Mesothelial cell of epicardium (in vitro differentiated cells): ENCODE data around the gene PHACTR3. TPM values are rescaled to one million over a fixed set of nuclear protein-coding genes. Genes with fewer than 3 reads are reported as not detected.
A peak's percentile ranks its signal among the peaks of the same experiment; 100 is the strongest.

ENCODE experiments used
- DNase-seq, 2 experiments: peaks; one replicate each; pipeline ENCODE4 v3.0.0; 2021; ENCODE audit warnings: low spot score in 2 of 2; ENCODE audit not compliant: unreplicated experiment in 2 of 2
- H3K27ac Mint-ChIP-seq: 2 replicates; pipeline ENCODE4 v1.8.0; 2021; ENCODE audit warnings: mixed read lengths
- H3K27me3 Mint-ChIP-seq: 2 replicates; pipeline ENCODE4 v1.8.0; 2021; ENCODE audit warnings: low read depth, mixed read lengths
- H3K36me3 Mint-ChIP-seq: 2 replicates; pipeline ENCODE4 v1.8.0; 2021; ENCODE audit warnings: mixed read lengths
- H3K4me1 Mint-ChIP-seq: 2 replicates; pipeline ENCODE4 v1.8.0; 2021; ENCODE audit warnings: mixed read lengths
- H3K4me3 Mint-ChIP-seq: 2 replicates; pipeline ENCODE4 v1.8.0; 2021; ENCODE audit warnings: mild to moderate bottlenecking, moderate library complexity, mixed read lengths
- H3K9me3 Mint-ChIP-seq: 2 replicates; pipeline ENCODE4 v1.8.0; 2021; ENCODE audit warnings: mixed read lengths
- total RNA-seq: library from RNA; stranded (reverse); gene quantifications from 3 replicates; pipeline ENCODE4 v1.2.1, GENCODE V29; 2021
- TF ChIP-seq, protein P1 (sequence below): fragments of 200-600 bp; sonication (generic); IDR thresholded peaks from one replicate; pipeline ENCODE4 v1.5.0; 2021; ENCODE audit warnings: antibody characterized with exemption; ENCODE audit not compliant: unreplicated experiment

Gene PHACTR3
- total RNA-seq, 1 donor from 2014 or later: 0.16 TPM

DNA sequence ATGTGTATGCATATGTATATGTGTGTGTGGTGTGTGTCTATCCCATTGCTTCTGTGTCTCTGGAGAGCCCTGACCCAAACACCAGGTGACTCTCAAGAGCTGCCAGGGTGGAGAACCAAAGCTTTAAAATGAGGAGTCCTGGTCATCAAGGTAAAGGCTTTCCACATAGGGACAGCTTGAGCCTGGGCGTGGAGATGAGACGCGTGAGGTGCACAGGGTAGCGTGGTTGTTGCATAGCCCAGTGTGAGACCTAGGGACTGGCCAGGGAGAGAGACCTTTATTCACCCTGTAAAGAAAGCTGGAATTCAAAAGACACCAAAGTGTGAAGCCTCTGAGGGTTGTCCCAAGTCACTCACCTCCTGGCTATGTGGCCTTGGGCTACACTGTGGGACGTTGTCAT, 180.0 kb downstream of the PHACTR3 start:
- no peaks in the 10 kb centered on the region for H3K9me3 Mint-ChIP-seq
- TF ChIP-seq, protein P1, sequence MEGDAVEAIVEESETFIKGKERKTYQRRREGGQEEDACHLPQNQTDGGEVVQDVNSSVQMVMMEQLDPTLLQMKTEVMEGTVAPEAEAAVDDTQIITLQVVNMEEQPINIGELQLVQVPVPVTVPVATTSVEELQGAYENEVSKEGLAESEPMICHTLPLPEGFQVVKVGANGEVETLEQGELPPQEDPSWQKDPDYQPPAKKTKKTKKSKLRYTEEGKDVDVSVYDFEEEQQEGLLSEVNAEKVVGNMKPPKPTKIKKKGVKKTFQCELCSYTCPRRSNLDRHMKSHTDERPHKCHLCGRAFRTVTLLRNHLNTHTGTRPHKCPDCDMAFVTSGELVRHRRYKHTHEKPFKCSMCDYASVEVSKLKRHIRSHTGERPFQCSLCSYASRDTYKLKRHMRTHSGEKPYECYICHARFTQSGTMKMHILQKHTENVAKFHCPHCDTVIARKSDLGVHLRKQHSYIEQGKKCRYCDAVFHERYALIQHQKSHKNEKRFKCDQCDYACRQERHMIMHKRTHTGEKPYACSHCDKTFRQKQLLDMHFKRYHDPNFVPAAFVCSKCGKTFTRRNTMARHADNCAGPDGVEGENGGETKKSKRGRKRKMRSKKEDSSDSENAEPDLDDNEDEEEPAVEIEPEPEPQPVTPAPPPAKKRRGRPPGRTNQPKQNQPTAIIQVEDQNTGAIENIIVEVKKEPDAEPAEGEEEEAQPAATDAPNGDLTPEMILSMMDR: no peak
- no peak overlapping the region for H3K27ac Mint-ChIP-seq
- no peaks in the 10 kb centered on the region for H3K36me3 Mint-ChIP-seq
- H3K4me1 Mint-ChIP-seq: no peaks in the 10 kb centered on the region
- H3K27me3 Mint-ChIP-seq: peaks cover 43% of the 10 kb centered on the region
- peak in 1 of 2 experiments; percentile 22 for DNase-seq
- H3K4me3 Mint-ChIP-seq: no peak overlapping the region

DNA sequence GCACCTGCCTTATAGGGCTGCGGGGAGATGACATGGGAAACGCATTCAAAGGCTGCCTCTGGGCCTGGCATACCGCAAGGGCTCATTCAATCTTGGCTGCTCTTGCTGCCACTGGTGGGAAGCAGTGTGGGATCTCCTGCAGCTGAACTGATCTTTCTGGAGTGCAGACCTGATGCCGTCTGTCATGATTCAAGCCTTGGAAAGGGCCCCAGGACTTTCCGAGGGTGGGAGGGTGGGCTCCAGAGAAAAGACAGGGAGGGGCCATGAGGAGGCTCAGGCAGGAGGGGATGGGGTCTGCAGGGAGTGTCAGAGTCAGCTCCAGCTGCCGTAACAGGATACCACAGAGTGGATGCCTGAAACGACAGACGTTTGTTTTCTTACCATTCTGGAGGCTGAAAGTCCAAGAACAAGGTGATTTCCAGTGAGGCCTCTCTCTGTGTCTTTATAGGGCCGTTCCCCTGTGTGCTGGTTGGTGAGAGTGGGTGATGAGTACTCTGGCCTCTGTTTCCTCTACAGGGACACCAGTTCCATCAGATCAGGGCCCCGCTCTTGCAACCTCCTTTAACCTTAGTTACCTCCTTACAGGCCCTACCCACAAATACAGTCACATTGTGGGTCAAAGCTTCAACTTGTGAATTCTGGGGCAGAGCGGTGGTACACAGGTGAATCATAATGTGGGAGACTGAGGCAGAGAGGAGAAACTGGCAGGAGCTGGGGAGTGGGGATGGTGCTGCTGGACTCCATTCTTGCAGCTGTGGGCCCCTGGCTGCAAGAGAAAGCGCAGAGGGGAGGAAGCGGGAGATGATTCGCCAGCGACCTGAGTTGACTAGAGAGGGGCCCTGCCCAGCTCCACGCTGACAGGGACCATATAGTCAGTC, 180.7 kb downstream of the PHACTR3 start:
- H3K4me3 Mint-ChIP-seq: no peak overlapping the region
- no peak overlapping the region for H3K27ac Mint-ChIP-seq
- H3K9me3 Mint-ChIP-seq: no peaks in the 10 kb centered on the region

DNA sequence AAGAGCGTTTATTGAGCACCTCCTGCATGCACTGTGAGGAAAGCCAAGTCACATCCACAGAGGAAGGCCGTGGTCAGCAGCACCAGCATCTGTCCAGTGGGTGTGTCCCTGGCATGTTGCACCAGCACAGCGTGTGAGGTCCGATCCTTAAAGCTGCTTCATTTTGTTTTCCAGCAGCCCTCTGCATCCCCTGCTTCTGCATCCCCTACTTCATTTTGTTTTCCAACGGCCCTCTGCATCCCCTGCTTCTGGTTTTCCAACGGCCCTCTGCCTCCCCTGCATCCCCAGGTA, 181.3 kb downstream of the PHACTR3 start:
- no peak overlapping the region for H3K4me3 Mint-ChIP-seq
- no peak overlapping the region for H3K27ac Mint-ChIP-seq
- peaks cover 55% of the 10 kb centered on the region for H3K27me3 Mint-ChIP-seq
- TF ChIP-seq, protein P1: no peak
- no peaks in the 10 kb centered on the region for H3K4me1 Mint-ChIP-seq
- peak in 1 of 2 experiments; percentile 25 for DNase-seq
- no peaks in the 10 kb centered on the region for H3K9me3 Mint-ChIP-seq
- H3K36me3 Mint-ChIP-seq: no peaks in the 10 kb centered on the region

More for the DNA sequence above, 180.7 kb downstream of the PHACTR3 start:
- TF ChIP-seq, protein P1: no peak
- DNase-seq: peak in 1 of 2 experiments; percentile 25
- H3K36me3 Mint-ChIP-seq: no peaks in the 10 kb centered on the region
- H3K27me3 Mint-ChIP-seq: peaks cover 49% of the 10 kb centered on the region
- H3K4me1 Mint-ChIP-seq: no peaks in the 10 kb centered on the region

DNA sequence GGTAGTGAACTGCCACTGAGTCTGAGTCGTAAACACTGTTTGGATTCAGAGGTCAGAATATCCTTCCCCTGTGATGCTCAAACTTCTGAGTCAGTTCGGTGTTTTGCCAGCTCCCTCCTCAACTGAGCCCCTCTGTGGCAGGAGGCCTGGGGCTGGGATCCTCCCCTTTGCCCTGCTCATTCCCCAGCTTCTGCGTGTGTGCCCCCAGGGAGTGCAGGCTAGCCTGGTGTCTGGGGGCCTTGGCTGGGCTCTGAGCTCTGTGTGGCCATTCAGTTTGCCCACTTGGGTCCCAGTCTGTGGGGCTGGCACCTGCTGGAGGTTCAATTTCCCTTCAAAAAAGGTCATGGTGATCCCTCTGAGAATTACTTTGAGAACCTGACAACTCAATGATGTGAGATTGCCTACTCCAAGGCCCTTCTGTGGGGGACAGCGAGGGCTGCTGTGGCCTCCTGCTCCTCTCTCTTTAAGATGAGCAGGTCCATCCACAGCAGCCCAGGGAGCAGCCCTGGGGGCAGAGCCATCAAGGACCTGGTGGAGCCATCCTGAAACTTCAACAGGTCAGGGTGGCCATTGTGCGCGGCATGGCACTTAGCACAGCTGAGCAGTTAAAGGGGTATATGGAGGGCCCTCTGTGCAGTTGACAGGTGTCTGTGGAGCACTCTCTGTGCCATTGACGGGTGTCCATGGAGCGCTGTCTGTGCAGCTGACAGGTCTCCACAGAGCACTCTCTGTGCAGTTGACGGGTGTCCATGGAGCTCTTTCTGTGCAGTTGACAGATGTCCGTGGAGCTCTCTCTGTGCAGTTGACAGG, 181.9 kb downstream of the PHACTR3 start:
- TF ChIP-seq, protein P1: no peak
- Mint-ChIP-seq H3K27ac (no peak overlapping the region), H3K4me3 (no peak overlapping the region), H3K9me3 (no peaks in the 10 kb centered on the region), H3K36me3 (no peaks in the 10 kb centered on the region), H3K27me3 (peaks cover 55% of the 10 kb centered on the region), H3K4me1 (no peaks in the 10 kb centered on the region)
- DNase-seq: peak in 1 of 2 experiments; percentile 31

DNA sequence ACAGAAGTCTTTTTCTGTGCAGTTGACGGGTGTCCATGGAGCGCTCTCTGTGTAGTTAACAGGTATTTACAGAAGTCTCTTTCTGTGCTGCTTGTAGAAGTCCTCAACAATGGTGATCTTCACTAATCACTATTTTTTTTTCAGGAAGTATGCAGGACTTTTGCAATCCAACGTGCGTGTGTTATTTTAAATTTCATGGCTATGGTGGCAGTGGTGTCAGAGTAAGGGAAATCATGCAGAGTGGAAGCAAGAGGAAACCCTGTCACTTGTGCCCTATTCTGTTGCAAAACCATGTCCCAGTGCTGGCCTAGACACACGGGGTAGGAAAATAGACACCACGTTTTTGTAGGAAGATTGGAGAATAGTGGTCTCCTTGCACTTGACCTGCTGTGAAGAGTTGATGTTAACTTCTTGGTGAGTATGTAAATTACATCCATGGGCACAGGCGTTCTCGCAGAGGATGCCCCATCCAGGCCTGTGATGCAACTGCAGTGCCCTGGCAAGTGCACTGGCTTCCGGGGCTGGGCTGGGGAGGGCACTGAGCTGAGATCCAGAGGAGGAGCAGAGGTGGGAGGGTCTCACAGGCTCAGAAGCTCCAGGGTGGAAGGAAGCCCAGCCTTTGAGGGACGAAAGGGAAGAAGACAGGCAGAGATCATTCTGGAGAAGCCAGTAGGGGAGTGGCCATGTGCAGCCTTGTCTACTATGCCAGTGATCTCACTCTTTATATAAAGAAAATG, 182.6 kb downstream of the PHACTR3 start:
- H3K36me3 Mint-ChIP-seq: no peaks in the 10 kb centered on the region
- H3K27ac Mint-ChIP-seq: no peak overlapping the region
- peaks cover 4% of the 10 kb centered on the region for H3K9me3 Mint-ChIP-seq
- DNase-seq: peak in 1 of 2 experiments; percentile 27
- TF ChIP-seq, protein P1: no peak
- no peak overlapping the region for H3K4me3 Mint-ChIP-seq
- H3K27me3 Mint-ChIP-seq: peaks cover 53% of the 10 kb centered on the region
- H3K4me1 Mint-ChIP-seq: no peaks in the 10 kb centered on the region
